GM23338 (cell line): ENCODE results near the gene PTPN13. TPM values are rescaled to one million over a fixed set of nuclear protein-coding genes. Genes with fewer than 3 reads are reported as not detected.
"Not testable (repeated sequence)": the region's sequence is repeated elsewhere in the genome, so short reads cannot be mapped to it uniquely, and the experiment has no call there.

Experiments
- ATAC-seq: fragments of 200-7000 bp; cut with Tn5 transposase; 3 replicates; pipeline ENCODE4 v1.9.1; 2020
- DNase-seq: peaks from one replicate; pipeline ENCODE4 v3.0.0-alpha.2; 2015; ENCODE audit warnings: low spot score
- H2AFZ ChIP-seq: fragments of 200-600 bp; sonication (generic); 2 replicates; pipeline ENCODE4 v1.8.0; 2016; ENCODE audit warnings: antibody characterized with exemption, mild to moderate bottlenecking, moderate library complexity
- H3F3A ChIP-seq: fragments of 200-600 bp; sonication (generic); replicated peaks from 2 replicates; pipeline ENCODE4 v1.8.0; 2017; ENCODE audit warnings: antibody characterized with exemption, mixed run types, low read depth
- H3K27ac ChIP-seq: fragments of 200-600 bp; sonication (generic); 2 replicates; pipeline ENCODE4 v1.6.1; 2016; ENCODE audit warnings: low read depth
- H3K27me3 ChIP-seq: fragments of 200-600 bp; sonication (generic); 2 replicates; pipeline ENCODE4 v1.8.0; 2016; ENCODE audit warnings: mild to moderate bottlenecking, mixed run types, moderate library complexity; ENCODE audit not compliant: insufficient read depth
- H3K36me3 ChIP-seq: fragments of 200-600 bp; sonication (generic); 2 replicates; pipeline ENCODE4 v1.8.0; 2016; ENCODE audit warnings: mild to moderate bottlenecking; ENCODE audit not compliant: insufficient read depth
- H3K4me1 ChIP-seq: fragments of 200-600 bp; sonication (generic); 2 replicates; pipeline ENCODE4 v1.8.0; 2016; ENCODE audit warnings: mild to moderate bottlenecking, moderate library complexity; ENCODE audit not compliant: insufficient read depth
- H3K4me2 ChIP-seq: fragments of 200-600 bp; sonication (generic); 2 replicates; pipeline ENCODE4 v1.7.1; 2017; ENCODE audit warnings: mixed run types
- H3K4me3 ChIP-seq: fragments of 200-600 bp; sonication (generic); 2 replicates; pipeline ENCODE4 v1.6.1; 2016; ENCODE audit warnings: mixed run types
- H3K79me2 ChIP-seq: fragments of 200-600 bp; sonication (generic); replicated peaks from 2 replicates; pipeline ENCODE4 v1.8.0; 2017; ENCODE audit warnings: mild to moderate bottlenecking; ENCODE audit not compliant: insufficient read depth
- H3K9me2 ChIP-seq: fragments of 200-600 bp; sonication (generic); 2 replicates; pipeline ENCODE4 v1.8.0; 2017; ENCODE audit not compliant: insufficient read depth
- H4K20me1 ChIP-seq: fragments of 200-600 bp; sonication (generic); replicated peaks from 2 replicates; pipeline ENCODE4 v1.8.0; 2017; ENCODE audit warnings: mild to moderate bottlenecking; ENCODE audit not compliant: insufficient read depth
- H3K27ac Mint-ChIP-seq: 2 replicates; pipeline ENCODE4 v1.8.0; 2020; ENCODE audit warnings: inconsistent platforms, mild to moderate bottlenecking, moderate library complexity, mixed read lengths
- H3K27me3 Mint-ChIP-seq: 3 replicates; pipeline ENCODE4 v1.8.0; 2022; ENCODE audit warnings: low read depth, mild to moderate bottlenecking, moderate library complexity, mixed read lengths, inconsistent platforms; ENCODE audit not compliant: insufficient read depth, poor library complexity
- H3K36me3 Mint-ChIP-seq: 3 replicates; pipeline ENCODE4 v1.8.0; 2021; ENCODE audit warnings: low read depth, mild to moderate bottlenecking, inconsistent platforms, moderate library complexity, mixed read lengths
- H3K4me1 Mint-ChIP-seq: 3 replicates; pipeline ENCODE4 v1.8.0; 2020; ENCODE audit warnings: mild to moderate bottlenecking, inconsistent platforms, mixed read lengths
- H3K4me3 Mint-ChIP-seq: 3 replicates; pipeline ENCODE4 v1.8.0; 2021; ENCODE audit warnings: moderate library complexity, mild to moderate bottlenecking, inconsistent platforms, mixed read lengths
- H3K9me3 Mint-ChIP-seq: 3 replicates; pipeline ENCODE4 v1.8.0; 2020; ENCODE audit warnings: moderate library complexity, mild to moderate bottlenecking, inconsistent platforms, mixed read lengths
- EZH2 ChIP-seq: fragments of 200-600 bp; sonication (generic); IDR thresholded peaks from one replicate; pipeline ENCODE4 v1.8.0; 2017; ENCODE audit warnings: antibody characterized with exemption, mild to moderate bottlenecking, low read depth; ENCODE audit not compliant: unreplicated experiment
- EZH2phosphoT487 ChIP-seq: fragments of 200-600 bp; sonication (generic); IDR thresholded peaks from one replicate; pipeline ENCODE4 v1.8.1; 2018; ENCODE audit warnings: antibody characterized with exemption; ENCODE audit not compliant: unreplicated experiment
- JUNB ChIP-seq: IDR thresholded peaks from one replicate; pipeline ENCODE4 v1.6.1; 2016; ENCODE audit warnings: antibody characterized with exemption; ENCODE audit not compliant: unreplicated experiment
- NANOG ChIP-seq: IDR thresholded peaks from 2 replicates; pipeline ENCODE4 v1.6.1; 2016; ENCODE audit warnings: antibody characterized with exemption, borderline replicate concordance
- POLR2AphosphoS5 ChIP-seq: IDR thresholded peaks from 2 replicates; pipeline ENCODE4 v1.6.1; 2016; ENCODE audit warnings: antibody characterized with exemption, low read depth
- STAT1 ChIP-seq: IDR thresholded peaks from one replicate; pipeline ENCODE4 v1.6.1; 2016; ENCODE audit warnings: antibody characterized with exemption; ENCODE audit not compliant: unreplicated experiment
- ZNF331 ChIP-seq: fragments of 250-450 bp; sonication (Bioruptor Pico); IDR thresholded peaks from 2 replicates; pipeline ENCODE4 v1.5.0; 2020; ENCODE audit warnings: low read depth, mild to moderate bottlenecking, moderate library complexity
- polyA plus RNA-seq: library from polyadenylated mRNA; unstranded; fragments of >200 nt; fragmentation: Nextera tagmentation; extraction: Ambion mirVana; gene quantifications from 2 replicates; pipeline ENCODE4 v1.2.1, GENCODE V29; 2016
- total RNA-seq: library from RNA; depleted of rRNA; stranded (reverse); fragments of >200 nt; shearing (Covaris generic); gene quantifications from 2 replicates; pipeline ENCODE4 v1.2.3, GENCODE V29; 2014
- TF ChIP-seq, protein P1 (sequence below): fragments of 250-450 bp; sonication (Bioruptor Pico); IDR thresholded peaks from 2 replicates; pipeline ENCODE4 v1.5.0; 2020; ENCODE audit warnings: mild to moderate bottlenecking, moderate library complexity
- TF ChIP-seq, protein P2 (sequence below), 2 experiments: fragments of 200-600 bp in 1 of 2; sonication (generic) in 1 of 2; conservative IDR thresholded peaks; 2 replicates each; pipeline versions ENCODE4 v1.5.1 to v1.6.1; 2016 to 2017; ENCODE audit warnings: antibody characterized with exemption in 2 of 2, low read depth in 2 of 2, mild to moderate bottlenecking in 2 of 2, moderate library complexity in 1 of 2

PTPN13 gene
- total and polyA plus RNA-seq, 2 experiments from 2014 or later, result 12.6 to 49.9 TPM

DNA sequence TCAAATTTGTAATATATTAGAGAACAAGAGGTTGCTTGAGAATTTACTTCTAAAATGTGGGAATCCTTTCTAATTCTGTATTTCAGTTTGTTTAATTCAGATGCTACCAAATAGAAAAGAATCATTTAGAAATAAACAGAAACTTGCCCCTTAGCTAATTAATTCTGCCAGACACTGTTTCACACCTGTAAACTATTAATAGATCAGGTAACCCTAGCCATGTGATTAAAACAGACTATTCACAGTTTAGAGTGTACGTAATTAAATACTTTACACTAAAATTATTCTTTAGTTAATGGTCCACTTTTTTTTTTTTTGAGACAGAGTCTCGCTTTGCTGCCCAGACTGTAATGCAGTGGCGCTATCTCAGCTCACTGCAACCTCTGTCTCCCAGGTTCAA lies 124.0 kb downstream of the PTPN13 start:
- no peaks in the 10 kb centered on the region for H3F3A ChIP-seq
- H3K4me2 ChIP-seq, result no peak overlapping the region
- no peaks in the 10 kb centered on the region for H3K9me2 ChIP-seq
- H3K4me3 ChIP-seq, result no peak overlapping the region
- H2AFZ ChIP-seq, result no peak overlapping the region
- no peaks in the 10 kb centered on the region for H4K20me1 ChIP-seq
- no peaks in the 10 kb centered on the region for H3K27me3 ChIP-seq
- H3K36me3 ChIP-seq, result peaks cover 13% of the 10 kb centered on the region
- no peaks in the 10 kb centered on the region for H3K4me1 ChIP-seq
- Mint-ChIP-seq H3K4me3 (no peak overlapping the region), H3K27me3 (no peaks in the 10 kb centered on the region), H3K27ac (no peak overlapping the region), H3K36me3 (peaks cover 53% of the 10 kb centered on the region), H3K9me3 (peaks cover 14% of the 10 kb centered on the region; the same call in 2 of the 3 replicates), H3K4me1 (no peaks in the 10 kb centered on the region)
- ATAC-seq (no peak), DNase-seq (no peak)
- no peaks in the 10 kb centered on the region for H3K79me2 ChIP-seq
- H3K27ac ChIP-seq, result no peak overlapping the region
- no peak for TF ChIP-seq STAT1
- TF ChIP-seq POLR2AphosphoS5, result no peak
- TF ChIP-seq EZH2, result no peak
- TF ChIP-seq, protein P1, sequence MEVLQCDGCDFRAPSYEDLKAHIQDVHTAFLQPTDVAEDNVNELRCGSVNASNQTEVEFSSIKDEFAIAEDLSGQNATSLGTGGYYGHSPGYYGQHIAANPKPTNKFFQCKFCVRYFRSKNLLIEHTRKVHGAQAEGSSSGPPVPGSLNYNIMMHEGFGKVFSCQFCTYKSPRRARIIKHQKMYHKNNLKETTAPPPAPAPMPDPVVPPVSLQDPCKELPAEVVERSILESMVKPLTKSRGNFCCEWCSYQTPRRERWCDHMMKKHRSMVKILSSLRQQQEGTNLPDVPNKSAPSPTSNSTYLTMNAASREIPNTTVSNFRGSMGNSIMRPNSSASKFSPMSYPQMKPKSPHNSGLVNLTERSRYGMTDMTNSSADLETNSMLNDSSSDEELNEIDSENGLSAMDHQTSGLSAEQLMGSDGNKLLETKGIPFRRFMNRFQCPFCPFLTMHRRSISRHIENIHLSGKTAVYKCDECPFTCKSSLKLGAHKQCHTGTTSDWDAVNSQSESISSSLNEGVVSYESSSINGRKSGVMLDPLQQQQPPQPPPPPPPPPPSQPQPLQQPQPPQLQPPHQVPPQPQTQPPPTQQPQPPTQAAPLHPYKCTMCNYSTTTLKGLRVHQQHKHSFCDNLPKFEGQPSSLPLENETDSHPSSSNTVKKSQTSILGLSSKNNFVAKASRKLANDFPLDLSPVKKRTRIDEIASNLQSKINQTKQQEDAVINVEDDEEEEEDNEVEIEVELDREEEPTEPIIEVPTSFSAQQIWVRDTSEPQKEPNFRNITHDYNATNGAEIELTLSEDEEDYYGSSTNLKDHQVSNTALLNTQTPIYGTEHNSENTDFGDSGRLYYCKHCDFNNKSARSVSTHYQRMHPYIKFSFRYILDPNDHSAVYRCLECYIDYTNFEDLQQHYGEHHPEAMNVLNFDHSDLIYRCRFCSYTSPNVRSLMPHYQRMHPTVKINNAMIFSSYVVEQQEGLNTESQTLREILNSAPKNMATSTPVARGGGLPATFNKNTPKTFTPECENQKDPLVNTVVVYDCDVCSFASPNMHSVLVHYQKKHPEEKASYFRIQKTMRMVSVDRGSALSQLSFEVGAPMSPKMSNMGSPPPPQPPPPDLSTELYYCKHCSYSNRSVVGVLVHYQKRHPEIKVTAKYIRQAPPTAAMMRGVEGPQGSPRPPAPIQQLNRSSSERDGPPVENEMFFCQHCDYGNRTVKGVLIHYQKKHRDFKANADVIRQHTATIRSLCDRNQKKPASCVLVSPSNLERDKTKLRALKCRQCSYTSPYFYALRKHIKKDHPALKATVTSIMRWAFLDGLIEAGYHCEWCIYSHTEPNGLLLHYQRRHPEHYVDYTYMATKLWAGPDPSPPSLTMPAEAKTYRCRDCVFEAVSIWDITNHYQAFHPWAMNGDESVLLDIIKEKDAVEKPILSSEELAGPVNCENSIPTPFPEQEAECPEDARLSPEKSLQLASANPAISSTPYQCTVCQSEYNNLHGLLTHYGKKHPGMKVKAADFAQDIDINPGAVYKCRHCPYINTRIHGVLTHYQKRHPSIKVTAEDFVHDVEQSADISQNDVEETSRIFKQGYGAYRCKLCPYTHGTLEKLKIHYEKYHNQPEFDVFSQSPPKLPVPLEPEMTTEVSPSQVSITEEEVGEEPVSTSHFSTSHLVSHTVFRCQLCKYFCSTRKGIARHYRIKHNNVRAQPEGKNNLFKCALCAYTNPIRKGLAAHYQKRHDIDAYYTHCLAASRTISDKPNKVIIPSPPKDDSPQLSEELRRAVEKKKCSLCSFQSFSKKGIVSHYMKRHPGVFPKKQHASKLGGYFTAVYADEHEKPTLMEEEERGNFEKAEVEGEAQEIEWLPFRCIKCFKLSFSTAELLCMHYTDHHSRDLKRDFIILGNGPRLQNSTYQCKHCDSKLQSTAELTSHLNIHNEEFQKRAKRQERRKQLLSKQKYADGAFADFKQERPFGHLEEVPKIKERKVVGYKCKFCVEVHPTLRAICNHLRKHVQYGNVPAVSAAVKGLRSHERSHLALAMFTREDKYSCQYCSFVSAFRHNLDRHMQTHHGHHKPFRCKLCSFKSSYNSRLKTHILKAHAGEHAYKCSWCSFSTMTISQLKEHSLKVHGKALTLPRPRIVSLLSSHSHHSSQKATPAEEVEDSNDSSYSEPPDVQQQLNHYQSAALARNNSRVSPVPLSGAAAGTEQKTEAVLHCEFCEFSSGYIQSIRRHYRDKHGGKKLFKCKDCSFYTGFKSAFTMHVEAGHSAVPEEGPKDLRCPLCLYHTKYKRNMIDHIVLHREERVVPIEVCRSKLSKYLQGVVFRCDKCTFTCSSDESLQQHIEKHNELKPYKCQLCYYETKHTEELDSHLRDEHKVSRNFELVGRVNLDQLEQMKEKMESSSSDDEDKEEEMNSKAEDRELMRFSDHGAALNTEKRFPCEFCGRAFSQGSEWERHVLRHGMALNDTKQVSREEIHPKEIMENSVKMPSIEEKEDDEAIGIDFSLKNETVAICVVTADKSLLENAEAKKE (CRISPR knock-in tag), result no peak
- no peak for TF ChIP-seq EZH2phosphoT487
- TF ChIP-seq JUNB, result no peak
- TF ChIP-seq, protein P2, sequence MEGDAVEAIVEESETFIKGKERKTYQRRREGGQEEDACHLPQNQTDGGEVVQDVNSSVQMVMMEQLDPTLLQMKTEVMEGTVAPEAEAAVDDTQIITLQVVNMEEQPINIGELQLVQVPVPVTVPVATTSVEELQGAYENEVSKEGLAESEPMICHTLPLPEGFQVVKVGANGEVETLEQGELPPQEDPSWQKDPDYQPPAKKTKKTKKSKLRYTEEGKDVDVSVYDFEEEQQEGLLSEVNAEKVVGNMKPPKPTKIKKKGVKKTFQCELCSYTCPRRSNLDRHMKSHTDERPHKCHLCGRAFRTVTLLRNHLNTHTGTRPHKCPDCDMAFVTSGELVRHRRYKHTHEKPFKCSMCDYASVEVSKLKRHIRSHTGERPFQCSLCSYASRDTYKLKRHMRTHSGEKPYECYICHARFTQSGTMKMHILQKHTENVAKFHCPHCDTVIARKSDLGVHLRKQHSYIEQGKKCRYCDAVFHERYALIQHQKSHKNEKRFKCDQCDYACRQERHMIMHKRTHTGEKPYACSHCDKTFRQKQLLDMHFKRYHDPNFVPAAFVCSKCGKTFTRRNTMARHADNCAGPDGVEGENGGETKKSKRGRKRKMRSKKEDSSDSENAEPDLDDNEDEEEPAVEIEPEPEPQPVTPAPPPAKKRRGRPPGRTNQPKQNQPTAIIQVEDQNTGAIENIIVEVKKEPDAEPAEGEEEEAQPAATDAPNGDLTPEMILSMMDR (conservative IDR thresholded peaks at IDR 0.05; ENCODE audit: low read depth in 2 of 2), result no peak
- no peak for TF ChIP-seq ZNF331 (CRISPR knock-in tag)
- TF ChIP-seq NANOG, result no peak

DNA sequence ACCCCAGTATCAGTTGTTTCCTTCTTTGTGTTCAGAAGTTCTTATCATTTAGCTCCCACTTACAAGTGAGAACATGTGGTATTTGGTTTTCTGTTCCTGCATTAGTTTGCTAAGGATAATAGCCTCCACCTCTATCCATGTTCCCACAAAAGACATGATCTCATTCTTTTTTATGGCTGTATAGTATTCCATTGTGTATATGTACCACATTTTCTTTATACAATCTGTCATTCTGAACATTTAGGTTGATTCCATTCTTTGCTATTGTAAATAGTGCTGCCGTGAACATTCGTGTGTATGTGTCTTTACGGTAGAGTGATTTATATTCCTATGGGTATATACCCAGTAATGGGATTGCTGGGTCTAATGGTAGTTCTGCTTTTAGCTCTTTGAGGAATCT lies 125.0 kb downstream of the PTPN13 start:
- peaks cover 19% of the 10 kb centered on the region; the same call in 2 of the 3 replicates for H3K9me3 Mint-ChIP-seq
- ATAC-seq, result not testable (repeated sequence)

More for the DNA sequence above, 125.0 kb downstream of the PTPN13 start:
- not testable (repeated sequence) for H3K4me3 Mint-ChIP-seq, H3K9me2 ChIP-seq, H3K27me3 ChIP-seq, DNase-seq, H3K4me2 ChIP-seq, H3K27ac ChIP-seq, H3K79me2 ChIP-seq, H3K4me1 ChIP-seq, H3K27ac Mint-ChIP-seq, H2AFZ ChIP-seq, H4K20me1 ChIP-seq, H3K4me3 ChIP-seq, H3K4me1 Mint-ChIP-seq, H3K27me3 Mint-ChIP-seq, H3F3A ChIP-seq
- peaks cover 23% of the 10 kb centered on the region for H3K36me3 ChIP-seq
- peaks cover 63% of the 10 kb centered on the region for H3K36me3 Mint-ChIP-seq
